PC-3 (cell line): ENCODE results near the gene HLTF.

Experiments used
- CTCF ChIP-seq: fragments of 300-600 bp; sonication (generic); conservative IDR thresholded peaks from 2 replicates; pipeline ENCODE4 v1.5.1; 2017; ENCODE audit warnings: antibody characterized with exemption, low read depth, mild to moderate bottlenecking, low read length
- EZH2 ChIP-seq: fragments of 300-600 bp; sonication (generic); IDR thresholded peaks from one replicate; pipeline ENCODE4 v1.6.1; 2017; ENCODE audit warnings: antibody characterized with exemption, mild to moderate bottlenecking, low read length; ENCODE audit not compliant: unreplicated experiment

GRCh38 chr3:149020839-149021252, 65.5 kb downstream of the HLTF start:
- TF ChIP-seq CTCF (no peak), EZH2 (no peak)
